NCI-H1930 (cell line): ENCODE measurements around the gene CIAO1.
"Not testable (repeated sequence)": the region's sequence is repeated elsewhere in the genome, so short reads cannot be mapped to it uniquely, and the experiment has no call there.

Experiments used
- DNase-seq, 2 experiments: peaks; one replicate each; lab custom pipeline; 2025; lab: John Stamatoyannopoulos, UW

Gene CIAO1

GRCh38 chr2:96250188-96250587 lies 15.8 kb upstream of the CIAO1 start:
- no peak for DNase-seq

GRCh38 chr2:96251721-96252292 lies 14.2 kb upstream of the CIAO1 start:
- DNase-seq = peak in 1 of 2 experiments; percentile 12

DNA sequence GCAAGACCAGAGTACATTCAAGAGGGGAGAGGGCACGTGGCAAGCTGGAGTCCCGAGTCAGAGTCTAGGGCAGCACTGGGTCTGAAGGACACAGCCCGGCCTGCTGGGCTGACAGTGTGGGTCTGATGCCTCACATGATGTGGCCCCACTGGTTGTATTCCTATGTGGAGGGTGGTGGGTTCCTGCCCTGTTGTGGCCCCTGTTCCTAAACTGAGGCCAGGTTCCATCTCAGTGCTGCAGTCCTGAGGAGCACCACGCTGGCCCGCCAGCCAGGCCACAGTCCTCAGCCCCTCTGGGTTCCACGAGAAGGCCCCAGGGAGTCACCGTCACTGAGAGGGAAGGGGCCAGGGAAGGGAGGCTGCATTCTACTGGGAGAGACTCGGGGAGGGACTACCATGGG lies 13.5 kb upstream of the CIAO1 start:
- DNase-seq = no peak

GRCh38 chr2:96253006-96253405 lies 13.0 kb upstream of the CIAO1 start:
- no peak for DNase-seq

- DNase-seq = no peak
These were observed 11.5 kb upstream of the CIAO1 start for GRCh38 chr2:96254571-96254970.

GRCh38 chr2:96256611-96257113 lies 9.4 kb upstream of the CIAO1 start:
- DNase-seq = no peak

GRCh38 chr2:96257744-96258143 lies 8.3 kb upstream of the CIAO1 start:
- DNase-seq = not testable (repeated sequence)

DNA sequence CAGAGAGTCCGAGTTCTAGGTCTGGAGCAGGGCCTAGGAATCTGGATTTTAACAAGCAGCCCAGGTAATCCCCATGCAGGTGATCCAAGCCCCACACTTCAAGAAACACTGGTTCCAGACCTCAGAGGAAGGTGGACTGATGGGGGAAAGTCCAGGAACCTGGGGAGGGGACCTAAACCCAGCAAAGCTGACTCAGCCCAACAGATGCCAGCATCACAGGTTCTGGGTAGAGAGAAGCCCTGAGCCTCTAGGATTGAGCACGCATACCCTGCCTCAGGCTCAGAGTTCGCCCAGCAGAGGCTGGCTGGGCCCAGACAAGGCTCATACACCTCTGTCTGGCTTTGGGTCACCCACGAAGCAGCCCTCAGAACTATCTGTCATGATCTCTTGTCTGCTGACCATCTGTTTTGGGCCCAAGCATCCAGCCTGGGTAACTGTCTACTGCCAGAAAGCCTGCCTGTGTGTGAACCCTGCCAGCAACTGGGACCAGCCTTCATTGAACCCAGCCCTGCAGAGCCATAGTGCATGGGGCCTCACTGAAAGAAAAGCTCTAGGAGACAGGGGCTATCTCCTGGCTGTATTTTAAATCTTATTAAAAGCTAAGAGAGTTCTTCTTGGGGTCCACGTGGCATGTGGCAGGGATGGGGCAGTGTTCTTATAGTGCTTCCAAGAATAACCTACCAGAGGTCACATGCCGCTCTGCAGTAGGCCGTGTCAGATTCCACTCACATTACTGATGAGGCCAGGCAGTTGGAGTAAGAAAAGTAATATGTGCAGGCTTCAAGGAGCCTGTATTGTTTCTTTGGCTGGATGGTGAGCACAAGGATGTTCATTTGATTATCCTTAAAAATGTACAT lies 7.6 kb upstream of the CIAO1 start:
- DNase-seq = no peak

DNA sequence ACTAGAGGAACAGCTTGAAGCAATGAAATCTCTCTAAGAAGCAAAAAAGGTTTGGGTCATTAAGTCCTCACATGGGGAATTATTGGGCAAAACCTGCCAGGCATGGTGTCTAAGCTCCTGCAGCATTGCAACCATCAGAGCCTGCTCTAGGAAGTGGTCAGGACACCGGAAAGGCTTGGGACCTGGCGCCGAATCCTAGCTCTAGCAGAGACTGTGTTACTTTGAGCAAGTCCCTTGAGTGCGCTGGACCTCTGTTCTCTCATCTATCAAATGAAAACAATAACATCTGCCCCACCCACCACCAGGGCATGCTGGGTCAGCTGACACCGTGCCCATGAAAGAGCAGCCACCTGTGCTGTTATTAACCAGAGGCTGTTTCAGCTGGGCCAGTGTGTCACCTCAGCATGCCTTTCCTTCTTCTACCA lies 6.5 kb upstream of the CIAO1 start:
- DNase-seq = no peak

GRCh38 chr2:96260387-96261260 lies 5.4 kb upstream of the CIAO1 start:
- no peak for DNase-seq

DNA sequence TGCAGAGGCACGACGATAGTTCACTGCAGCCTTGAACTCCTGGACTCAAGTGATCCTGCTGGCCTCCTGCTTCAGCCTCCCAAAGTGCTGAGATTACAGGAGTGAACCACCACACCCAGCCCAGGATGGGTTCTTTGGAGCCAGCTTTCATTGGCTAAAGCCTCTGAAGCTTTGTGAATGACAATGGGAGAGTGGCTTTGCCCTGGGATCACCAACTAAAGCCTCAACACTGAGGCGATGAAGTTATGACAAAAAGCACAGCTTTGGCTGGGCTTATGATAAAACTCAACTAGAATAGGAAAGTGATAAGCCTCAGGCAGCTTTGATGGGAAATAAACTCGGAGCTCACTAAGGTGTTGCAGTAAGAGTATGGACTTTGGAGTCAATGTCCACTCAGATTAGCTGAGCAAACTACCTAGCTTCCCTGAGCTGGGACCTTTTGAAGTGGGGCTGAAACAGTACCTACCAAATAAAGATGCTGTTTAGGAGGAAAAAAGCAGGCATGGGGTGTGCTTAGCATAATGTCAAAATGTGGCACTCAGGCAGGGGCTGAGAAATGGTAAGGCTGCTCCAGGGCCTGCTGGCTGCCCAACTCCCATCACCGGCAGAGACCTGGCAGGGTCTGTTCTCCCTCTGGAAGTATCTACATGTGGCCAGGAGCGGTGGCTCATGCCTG lies 4.6 kb upstream of the CIAO1 start:
- DNase-seq = no peak

DNA sequence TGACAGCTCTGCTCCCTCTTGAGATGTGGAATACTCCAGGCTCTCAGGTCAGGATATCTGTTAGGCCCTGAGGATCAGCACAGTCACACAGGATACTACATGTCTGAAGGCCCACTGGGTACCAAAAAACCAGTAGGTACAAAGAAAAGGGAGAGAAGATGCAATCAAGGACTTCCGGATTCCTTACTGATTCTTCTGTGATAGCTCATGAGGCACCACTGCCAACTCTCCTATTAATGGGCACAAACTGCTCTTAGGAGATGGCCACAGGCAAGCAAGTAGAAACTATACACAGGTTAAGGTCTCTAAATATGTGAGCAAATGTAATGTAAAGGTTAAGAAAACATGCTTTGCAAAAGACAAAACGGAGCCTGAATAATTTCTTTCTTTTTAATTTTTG lies 3.7 kb upstream of the CIAO1 start:
- no peak for DNase-seq

GRCh38 chr2:96264086-96264485 lies 1.9 kb upstream of the CIAO1 start:
- no peak for DNase-seq

DNA sequence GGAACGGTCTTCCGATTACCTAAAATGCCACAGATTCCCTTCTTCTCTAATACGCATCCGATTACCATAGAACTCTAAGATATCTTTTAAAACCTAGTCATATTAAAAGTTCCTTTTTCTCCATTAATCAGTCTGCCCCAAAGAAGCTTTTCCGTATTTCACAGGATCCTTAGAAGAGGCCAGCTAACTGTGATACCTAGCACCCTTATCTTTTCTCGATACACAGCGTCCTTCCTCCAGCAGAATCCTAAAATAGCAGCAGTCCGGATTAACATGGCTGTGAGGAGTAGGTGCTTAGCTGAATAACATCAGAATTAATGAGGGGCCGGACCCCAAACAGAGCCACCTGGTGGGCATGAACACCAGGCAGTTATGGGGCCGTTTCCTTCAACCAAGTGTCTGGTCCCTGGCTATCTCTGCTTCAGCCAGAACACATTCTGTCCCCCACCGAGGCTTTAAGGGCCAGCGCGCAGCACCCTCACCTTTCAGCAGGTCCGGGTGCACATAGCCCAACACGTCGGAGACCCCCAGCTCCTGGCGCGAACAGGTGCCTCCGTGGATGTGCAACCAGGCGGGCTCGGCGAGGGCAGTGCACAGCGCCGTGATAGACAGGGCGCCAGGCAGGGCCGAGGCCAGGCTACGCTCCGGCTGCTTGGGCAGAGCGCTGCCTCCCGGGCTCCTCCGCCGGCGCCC lies 1.2 kb upstream of the CIAO1 start:
- peak in 1 of 2 experiments; percentile 22 for DNase-seq

- DNase-seq = no peak
These were observed 631 bp upstream of the CIAO1 start for GRCh38 chr2:96265349-96265839.

- peak in 1 of 2 experiments; percentile 12 for DNase-seq
These were observed 1.3 kb downstream of the CIAO1 start for GRCh38 chr2:96267159-96267971.

GRCh38 chr2:96271995-96272394 lies 6.0 kb downstream of the CIAO1 start:
- no peak for DNase-seq

GRCh38 chr2:96273763-96274162 lies 7.7 kb downstream of the CIAO1 start:
- no peak for DNase-seq

- no peak for DNase-seq
These were observed 8.5 kb downstream of the CIAO1 start for GRCh38 chr2:96274355-96275056.
